Inferior parietal cortex (tissue), 1 donor: ENCODE measurements around the gene PDZRN3.

Experiments
- DNase-seq: peaks from one replicate; pipeline ENCODE4 v3.0.0-alpha.2; 2016; ENCODE audit errors: extremely low spot score

PDZRN3 gene

DNA sequence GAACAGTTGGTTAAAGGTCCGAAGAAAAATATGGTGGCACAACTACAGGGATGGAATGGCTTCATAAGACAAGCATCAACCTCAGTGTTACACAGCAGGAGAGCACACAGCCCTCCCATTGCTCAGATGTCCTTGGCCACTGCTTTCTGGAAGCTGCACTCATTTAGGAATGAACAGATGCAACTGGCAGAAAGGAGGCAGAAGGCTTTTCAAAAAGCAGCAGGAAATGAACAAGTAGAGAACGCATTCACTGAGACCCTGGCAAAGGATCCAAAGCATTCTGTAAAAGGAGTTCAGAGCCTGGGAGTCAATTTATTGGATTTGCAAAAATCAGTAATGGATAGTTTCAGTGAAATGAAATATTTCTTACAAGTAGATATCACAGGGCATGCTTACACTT is 101.1 kb downstream of the PDZRN3 start:
- peak; percentile 17 for DNase-seq

DNA sequence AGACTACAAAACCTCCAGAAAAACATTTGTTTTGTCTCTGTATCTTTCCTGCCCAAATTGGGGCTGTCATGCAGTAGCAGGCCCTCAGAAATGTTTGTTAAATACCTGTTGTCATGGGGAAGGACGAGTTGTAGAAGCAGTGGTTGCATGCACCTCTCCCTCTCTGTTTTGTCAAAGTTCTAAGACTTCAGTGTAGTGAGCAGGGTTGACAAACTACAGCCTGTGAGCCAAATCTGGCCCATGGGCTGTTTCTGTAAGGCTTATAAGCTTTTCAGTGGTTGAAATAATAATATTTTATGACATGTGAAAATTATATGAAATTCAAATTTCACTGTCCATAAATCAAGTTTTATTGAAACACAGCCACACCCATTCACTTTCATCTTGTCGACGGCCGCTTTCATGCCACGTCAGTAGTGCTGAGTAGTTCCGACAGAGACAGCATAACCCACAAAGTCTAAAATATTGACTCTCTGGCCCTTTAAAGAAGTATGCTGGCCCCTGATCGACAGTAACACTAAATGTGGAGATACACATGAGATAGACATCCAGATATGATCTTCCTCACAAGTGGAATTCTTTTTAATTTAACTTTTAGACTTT is 102.9 kb downstream of the PDZRN3 start:
- no peak for DNase-seq

DNA sequence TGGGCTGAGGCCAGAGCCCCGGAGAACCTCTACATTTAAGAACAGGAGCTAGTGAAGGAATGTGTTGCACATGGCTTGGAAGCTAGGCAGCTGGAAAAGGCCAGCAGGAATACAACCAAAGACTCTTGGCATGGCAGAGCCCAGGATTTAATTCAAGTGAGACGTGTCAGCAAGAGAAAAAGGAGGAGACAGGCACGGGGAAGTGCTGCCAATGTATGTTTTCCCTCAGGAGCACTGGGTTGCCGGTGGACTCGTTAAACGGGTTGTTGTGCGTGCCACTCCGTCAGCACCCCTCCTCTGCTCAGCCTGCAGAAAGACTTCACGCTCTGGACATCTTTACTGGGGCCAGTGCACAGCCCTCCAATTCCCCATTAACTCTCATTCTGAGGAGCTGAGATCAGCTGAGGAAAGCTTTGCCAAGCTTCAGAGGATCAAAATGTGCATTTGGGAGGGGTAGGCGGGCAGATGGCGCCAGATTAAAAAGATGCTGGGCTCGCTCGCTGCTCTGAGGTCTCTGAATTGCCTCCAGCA is 103.7 kb downstream of the PDZRN3 start:
- DNase-seq: no peak

DNA sequence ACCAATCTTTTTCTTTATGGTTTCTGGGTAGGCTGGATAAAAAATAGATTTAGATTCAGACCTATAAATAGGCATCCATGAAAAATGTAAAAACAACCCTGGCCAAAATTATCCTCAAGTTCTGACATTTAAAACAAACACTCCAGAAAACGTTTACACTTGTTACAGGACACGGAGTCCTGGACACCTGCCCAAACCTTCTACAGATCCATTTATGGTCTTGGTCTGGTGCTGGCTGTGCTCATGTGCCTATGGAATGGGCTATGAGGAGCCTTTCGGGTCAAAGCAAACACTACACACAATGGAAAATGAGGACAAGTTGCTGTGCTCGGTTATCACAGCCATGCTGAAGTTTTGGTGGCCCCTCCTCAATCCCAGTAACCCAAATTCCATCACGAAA is 108.1 kb downstream of the PDZRN3 start:
- no peak for DNase-seq

DNA sequence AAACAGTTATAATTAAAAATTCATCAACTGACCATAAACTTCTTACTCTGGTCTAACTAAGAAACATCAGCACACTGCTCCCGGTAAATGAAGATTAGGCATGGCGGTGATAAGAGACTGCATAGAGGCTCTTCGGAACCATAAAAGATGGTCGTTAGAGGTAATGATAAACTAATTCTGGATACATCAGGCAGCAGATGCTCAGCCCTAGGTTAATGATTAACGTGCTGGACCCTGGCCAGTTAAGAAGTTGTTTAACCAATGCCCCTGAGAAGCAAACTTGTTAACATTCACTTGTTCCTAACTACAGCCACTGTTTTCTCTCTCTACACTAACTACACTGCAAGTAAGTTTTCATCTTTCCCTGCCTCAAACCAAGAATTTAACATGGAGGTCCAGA is 111.5 kb downstream of the PDZRN3 start:
- no peak for DNase-seq

DNA sequence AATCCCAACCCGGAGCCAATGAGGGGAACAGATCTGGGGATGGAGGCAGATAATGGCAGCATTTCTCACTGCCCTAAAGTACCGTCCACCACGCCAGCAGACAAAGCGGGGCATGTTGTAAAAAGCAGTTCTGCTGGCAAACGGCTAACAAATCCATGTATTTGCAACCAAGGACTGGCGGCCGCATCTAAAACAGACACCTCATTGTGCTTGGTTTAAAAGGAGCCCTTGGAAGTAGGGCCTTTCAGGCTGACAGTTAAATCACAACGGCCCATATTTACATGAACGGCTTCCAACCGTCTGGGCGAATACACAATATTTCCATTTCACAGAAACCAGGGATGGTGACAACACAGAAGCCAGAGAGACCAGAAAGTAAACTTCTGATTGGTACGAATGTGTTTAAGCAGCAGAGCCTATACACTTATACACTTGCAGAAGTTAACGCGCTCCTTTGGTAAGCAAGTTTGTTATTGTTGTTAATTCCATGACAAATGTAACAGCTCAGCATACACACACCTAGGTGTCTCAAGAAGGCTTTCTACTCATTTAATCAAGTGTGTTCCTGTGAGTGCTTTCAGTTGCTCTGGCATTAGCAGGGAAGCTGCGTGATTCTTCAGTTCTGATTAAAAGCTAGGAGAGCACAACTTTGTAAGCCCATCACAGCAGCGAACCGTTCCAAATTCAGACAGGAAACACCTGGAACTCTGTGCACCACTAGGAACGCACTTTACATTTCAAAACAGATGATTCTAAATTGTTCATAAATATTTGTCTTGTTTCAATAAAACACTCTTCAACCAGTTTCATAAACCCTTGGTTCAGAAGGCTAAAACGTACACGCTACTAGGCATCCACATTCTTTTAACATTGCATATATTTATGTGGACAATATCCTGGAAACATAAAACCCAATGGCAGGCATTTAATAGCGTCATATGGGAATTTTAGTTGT is 112.9 kb downstream of the PDZRN3 start:
- DNase-seq: no peak

DNA sequence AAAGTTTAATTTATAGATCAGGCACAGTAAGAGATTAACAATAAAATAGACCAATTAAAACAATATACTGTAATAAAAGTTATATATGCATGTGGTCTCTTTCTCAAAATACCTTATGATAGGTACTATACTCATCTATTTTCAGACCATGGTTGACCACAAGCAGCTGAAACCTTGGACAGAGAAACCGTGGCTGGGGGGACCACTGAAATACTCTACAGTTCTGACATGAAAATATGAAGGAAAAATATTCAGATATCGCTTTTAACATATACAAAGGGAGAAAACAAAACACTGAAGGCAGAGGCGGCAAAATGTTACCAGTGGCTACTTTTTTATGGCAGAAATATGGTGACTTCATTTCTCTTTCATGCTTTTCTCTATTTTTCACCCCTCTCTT is 114.0 kb downstream of the PDZRN3 start:
- no peak for DNase-seq

DNA sequence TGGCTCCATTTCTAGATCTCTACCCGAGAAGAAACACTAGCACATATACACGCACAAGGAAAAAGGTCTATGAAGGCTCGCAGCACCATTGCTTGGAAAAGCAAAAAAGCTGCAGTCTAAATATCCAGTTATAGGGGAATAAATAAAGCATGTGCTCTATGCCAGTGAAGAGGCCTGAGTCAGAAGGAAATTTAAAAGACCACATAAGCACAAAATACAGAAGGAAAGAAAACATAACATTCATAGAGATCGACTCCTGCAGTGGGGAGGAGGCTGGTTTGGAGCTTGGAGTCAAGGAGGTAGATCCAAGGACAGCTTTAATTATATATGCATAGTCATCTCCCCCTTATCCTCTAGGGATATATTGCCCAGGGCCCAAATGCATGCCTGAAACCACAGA is 114.4 kb downstream of the PDZRN3 start:
- DNase-seq: no peak

DNA sequence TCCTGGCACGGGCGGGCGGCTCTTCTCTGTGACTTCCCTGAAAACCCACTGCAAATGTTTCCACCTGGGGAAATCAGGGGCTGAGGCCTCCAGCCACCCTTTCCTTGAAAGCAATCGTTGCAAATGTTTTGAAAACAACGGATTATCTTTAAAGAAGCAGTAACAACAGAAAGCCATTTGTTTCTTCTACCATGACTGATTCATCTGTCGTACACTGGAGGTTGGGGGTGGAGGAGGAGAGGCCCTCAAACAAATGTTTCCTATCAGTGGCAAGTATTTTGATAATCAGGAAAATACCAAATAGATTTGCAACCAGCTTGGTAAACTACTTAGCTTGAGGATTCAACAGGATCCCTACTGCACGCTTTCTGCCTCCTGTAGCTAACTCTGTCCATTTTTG is 114.9 kb downstream of the PDZRN3 start:
- DNase-seq: no peak

DNA sequence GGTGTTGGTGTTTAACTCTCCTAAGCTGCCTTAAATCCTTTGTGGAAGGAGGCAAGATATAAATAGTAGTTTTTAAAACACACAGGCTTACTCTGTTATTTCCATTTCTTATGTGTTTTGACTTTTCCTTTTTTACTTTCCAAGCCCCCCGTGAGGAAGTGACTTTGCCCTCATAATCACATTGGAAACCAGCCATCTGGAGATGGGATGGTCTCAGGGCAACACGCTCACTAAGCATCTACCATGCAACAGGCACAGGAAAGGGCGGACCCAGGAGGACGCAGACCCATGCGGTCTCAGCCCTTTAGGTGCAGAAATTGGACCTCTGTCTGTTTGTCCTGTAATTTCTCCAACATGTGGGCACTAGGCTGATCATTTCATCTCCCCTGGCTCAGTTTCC is 115.7 kb downstream of the PDZRN3 start:
- DNase-seq: no peak

DNA sequence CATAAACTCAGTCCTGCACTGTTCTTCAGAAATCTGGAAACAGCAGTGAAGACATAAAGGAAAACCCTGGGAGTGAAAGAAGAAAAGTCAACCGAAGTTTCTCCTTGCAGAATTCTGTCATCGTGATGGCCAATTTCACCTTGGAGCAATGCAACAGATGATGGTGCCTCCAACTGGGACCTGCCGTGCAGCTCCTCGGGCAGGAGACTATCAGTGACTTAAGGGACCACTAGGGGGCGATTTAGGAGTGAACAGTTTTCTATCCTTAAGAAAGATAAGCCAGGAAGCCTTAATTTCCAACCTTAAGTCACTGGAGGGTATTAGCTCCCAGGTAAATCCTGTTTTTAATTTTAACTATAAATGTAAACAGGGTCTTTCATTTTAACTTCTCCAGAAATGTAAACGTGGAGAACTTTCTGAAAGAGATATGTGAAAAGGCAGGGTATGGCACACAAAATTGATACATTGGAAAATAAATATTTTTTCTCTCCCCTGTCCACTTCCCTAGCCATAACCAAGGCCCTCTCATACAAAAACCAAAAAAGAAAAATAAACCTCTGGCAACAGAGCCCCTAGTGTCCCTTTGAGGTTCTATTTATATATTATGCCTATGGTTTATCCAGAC is 116.3 kb downstream of the PDZRN3 start:
- peak; percentile 85 for DNase-seq

DNA sequence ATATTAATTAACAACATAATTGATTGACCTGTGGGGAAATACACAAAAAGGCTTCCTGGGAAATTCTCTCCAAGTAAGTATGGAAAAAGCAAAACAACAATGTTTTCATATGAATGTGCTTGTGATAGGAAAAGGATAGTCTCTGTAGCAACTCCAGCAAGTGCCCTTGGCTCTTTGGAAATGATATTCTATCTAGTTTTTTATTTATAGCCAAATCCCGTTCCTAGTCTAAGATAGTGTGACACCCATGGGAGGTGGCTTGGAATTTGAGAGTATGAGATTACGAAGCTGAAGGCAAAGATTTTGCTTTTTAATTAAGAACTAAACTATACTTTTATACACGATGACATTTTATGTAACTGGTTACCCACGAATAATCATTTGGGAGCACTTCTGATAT is 119.9 kb downstream of the PDZRN3 start:
- DNase-seq: no peak

DNA sequence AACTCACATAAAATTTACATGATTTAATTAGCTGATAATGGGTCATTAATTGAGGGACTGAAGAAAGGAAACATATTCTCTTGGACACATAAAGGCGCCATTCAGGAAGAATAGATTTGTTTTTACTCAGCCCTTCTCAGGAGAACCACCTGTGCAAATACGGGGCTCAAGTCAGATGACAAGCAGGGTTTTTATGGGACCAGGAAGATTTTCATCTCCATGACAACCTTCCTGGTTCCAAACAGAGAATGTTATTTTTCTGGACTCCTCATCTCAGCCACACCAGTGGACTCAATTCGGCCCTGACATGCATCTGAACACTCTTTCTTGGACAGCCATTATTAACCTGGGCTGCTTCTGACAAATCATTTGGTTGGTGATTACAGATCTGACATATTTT is 120.5 kb downstream of the PDZRN3 start:
- DNase-seq: no peak

DNA sequence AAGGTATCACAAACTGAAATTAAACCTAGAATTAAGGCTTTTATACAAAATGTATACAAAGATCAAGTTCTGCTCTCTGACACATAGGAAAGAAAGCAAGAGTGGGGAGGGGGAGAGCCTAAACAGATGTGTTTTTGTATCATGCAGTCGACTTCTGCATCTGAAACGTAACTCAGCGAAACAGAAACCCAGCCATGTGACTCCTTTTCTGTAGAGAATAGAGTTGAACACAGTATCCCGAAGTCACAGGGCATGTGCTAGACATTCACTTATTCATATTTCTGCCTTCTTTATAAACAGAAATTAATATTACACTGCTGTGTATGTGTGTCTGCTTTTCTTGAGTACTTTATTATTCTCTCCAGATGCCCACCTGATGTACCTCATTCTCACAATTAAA is 121.0 kb downstream of the PDZRN3 start:
- no peak for DNase-seq

DNA sequence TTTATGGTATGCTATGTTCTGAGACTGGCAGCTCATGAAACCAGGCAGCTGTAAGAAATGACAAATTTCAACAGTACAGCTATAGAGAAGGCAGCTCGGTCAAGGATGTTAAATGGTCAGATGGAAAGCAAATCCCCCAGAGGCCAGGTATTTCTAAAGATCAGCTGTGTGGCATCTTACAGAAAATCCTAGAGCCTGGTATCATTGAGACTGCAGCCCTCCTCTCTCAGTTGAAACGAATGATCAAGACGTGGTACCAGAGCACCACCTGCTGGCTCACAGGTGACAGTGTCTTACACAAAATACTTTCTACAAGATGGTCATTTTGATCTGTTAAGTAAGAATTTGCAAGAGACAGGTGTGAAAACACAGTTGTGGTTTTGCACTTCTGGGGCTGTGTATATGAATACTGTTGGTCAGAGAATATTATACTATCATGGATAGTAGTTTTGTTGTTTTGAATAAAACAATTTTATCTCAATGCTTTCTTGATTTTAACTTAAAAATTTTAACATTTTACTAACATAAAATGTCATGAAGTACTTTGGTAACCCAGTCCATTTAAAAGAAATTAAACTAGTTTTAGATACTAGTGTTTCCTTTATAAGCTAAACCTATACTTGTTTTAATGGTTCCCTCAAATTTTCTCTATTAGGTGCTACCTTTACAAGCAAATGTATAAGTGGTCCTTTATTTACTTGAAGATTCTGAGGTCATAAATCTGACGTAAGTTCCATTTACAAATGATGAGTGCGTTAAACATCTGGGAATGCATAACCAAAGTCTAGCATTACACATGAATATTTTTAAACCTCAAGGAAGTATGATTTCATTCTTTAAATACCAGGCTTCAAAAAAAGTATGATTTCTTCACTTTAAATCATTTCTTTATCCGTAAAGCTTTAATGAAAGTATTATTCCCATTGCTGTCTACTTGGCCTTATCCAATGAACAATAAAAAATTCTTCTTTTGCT is 121.8 kb downstream of the PDZRN3 start:
- peak; percentile 80 for DNase-seq

DNA sequence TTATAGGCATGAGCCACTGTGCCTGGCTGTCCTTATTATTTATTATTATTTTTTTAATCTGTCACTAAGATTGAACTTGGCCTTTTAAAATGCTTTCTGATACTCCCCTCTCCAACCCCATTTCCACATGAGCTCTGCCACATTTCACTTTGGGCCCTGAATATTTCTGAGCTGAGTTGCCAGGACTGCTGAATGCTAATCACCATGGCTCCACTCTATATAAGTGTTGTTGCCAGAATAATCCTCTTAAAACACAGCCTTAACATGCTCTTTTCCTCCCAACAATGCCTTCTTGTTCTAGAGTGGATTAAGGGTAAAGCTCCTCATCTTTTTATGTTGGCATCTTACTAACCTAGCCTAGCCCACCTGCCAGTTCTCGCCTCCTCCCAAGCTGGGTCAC is 124.4 kb downstream of the PDZRN3 start:
- DNase-seq: no peak

DNA sequence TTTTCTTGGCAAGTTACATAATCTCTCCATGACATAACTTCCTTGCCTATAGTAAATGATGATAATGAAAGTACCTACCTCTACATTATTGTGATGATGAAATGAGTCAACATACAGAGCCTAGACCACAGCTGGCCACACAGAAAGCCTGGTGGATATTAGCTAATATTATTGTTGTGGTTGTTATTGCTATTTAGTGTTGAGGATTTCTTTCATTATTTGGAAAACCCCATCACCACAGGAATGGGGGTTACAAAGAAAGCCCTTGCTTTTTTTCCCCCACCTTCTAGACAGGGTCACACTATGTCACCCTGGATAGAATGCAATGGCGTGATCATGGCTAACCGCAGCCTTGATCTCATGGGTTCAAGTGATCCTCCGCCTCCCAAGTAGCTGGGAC is 125.0 kb downstream of the PDZRN3 start:
- DNase-seq: no peak

DNA sequence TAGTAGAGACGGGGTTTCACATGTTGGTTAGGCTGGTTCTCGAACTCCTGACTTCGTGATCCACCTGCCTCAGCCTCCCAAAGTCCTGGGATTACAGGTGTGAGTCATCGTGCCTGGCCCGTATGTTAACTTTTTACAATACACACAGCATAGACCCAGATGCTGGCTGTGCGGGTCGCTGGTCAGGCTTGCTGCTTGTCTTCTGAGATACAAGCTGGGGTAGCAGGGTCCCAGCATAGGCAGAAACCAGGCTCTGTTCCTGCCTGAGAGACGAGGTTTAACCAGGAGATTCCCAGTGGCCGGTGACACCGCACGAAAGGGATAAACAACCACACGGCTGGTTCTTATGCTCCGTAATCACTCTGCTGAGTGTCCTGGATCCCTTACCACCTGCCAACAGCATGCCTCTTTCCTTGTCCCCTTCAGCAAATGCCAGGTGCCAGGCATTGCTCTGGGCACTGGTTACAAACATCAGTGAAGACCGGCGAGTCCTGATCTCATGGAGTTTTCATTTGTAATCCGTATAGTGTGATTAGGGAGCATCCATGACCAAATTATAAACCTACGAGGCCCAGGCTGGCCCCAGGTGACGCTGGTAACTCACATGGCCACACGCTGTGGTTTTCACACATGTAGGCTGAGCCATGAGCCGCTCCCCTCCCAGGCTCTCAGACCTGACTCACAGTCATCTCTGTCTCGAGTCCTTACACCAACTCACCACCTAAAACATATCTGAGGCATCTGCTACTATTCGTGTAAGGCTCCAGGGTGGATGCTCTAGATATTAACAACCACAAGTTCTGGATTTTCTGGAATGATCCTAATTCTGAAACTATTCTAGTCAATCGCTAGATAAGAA is 125.7 kb downstream of the PDZRN3 start:
- no peak for DNase-seq

DNA sequence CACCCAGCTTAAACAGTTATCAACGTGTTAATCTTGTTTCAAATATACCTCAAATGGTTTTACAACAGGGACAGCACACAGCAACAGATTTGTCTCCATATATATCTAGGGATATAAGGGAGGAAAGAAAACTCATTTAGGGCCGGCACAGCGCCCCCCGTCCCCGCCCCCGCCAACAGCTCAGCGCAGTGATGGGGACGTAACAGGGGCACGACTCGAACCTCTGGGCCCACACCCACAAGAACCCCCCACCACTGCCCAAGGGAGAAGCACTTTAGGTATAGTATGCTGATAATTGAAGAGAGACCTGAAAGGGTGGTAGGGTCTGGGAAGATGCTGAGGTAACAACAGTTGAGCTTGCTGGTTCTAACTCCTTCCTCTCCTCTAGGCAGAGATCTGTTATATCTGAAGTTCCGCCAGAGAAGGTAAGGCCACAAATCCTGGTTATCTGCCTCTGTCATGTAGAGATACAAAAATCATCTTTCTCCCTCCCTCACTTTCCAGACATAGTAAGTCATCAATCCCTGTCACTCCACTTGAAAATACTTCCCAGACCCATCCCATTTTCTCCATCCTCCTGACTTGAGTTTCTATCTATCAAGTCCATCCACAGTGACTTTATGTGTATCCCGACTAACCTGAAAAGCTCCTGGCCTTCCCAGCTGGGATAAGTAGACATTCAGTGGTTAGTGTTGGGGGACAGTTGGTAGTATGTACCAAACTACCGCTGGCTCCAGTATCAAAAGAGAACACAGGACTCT is 126.9 kb downstream of the PDZRN3 start:
- no peak for DNase-seq
